LNCaP clone FGC (cell line): ENCODE measurements around the gene BCAR1.

Experiments used
- DNase-seq: peaks from one replicate; pipeline ENCODE4 v3.0.0-alpha.2; 2011; ENCODE audit warnings: low read depth
- H3K4me3 ChIP-seq: 2 replicates; pipeline ENCODE4 v1.5.1; 2011; ENCODE audit warnings: mild to moderate bottlenecking, low read depth, low read length, control low read depth
- CTCF ChIP-seq: IDR thresholded peaks from 2 replicates; pipeline ENCODE4 v1.5.1; 2012; ENCODE audit warnings: mild to moderate bottlenecking; ENCODE audit not compliant: control insufficient read depth, insufficient read depth; ENCODE audit errors: extremely low read depth

BCAR1 gene, protein sequence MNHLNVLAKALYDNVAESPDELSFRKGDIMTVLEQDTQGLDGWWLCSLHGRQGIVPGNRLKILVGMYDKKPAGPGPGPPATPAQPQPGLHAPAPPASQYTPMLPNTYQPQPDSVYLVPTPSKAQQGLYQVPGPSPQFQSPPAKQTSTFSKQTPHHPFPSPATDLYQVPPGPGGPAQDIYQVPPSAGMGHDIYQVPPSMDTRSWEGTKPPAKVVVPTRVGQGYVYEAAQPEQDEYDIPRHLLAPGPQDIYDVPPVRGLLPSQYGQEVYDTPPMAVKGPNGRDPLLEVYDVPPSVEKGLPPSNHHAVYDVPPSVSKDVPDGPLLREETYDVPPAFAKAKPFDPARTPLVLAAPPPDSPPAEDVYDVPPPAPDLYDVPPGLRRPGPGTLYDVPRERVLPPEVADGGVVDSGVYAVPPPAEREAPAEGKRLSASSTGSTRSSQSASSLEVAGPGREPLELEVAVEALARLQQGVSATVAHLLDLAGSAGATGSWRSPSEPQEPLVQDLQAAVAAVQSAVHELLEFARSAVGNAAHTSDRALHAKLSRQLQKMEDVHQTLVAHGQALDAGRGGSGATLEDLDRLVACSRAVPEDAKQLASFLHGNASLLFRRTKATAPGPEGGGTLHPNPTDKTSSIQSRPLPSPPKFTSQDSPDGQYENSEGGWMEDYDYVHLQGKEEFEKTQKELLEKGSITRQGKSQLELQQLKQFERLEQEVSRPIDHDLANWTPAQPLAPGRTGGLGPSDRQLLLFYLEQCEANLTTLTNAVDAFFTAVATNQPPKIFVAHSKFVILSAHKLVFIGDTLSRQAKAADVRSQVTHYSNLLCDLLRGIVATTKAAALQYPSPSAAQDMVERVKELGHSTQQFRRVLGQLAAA

GRCh38 chr16:75251280-75252048, at the start of gene BCAR1:
Gene BCAR1, minus strand, starts transcription at chr16:75251624. Its CDS starts 142 bp downstream, at chr16:75251482.
- TF ChIP-seq CTCF = 0 out of 2 replicates have a peak, but pooled peaks have one; percentile 8
- peak; percentile 89 for DNase-seq
- H3K4me3 ChIP-seq = peak within 1 kb of the TSS; percentile 77

GRCh38 chr16:75298267-75298666, 46.8 kb upstream of the BCAR1 start:
- no peak for DNase-seq
- TF ChIP-seq CTCF = no peak
- H3K4me3 ChIP-seq = no peak overlapping the region

- no peak overlapping the region for H3K4me3 ChIP-seq
- TF ChIP-seq CTCF = no peak
- no peak for DNase-seq
Observed at GRCh38 chr16:75296606-75297005, 45.2 kb upstream of the BCAR1 start.

- no peak for DNase-seq
- no peak overlapping the region for H3K4me3 ChIP-seq
- no peak for TF ChIP-seq CTCF
Observed at GRCh38 chr16:75294773-75295459, 43.5 kb upstream of the BCAR1 start.

DNA sequence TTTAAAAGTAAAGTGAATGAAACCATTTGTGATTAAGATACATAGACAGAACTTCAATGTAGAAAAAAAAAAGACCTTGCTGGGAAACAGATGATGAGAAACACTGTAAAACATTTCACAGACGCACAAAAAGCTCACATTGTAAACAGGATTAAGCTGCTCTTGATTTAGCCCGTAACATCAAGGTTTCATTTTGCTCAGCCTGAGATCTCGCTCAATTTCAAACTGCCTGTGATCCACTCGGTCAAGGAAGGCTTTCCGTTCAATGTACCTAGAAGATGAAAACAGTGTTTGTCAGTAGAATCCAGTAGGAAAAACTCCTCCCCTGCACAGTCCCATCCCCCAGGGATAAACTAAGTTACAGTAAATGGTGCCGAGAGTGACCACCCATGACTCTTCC, 42.3 kb upstream of the BCAR1 start:
- DNase-seq = no peak
- no peak overlapping the region for H3K4me3 ChIP-seq
- no peak for TF ChIP-seq CTCF

DNA sequence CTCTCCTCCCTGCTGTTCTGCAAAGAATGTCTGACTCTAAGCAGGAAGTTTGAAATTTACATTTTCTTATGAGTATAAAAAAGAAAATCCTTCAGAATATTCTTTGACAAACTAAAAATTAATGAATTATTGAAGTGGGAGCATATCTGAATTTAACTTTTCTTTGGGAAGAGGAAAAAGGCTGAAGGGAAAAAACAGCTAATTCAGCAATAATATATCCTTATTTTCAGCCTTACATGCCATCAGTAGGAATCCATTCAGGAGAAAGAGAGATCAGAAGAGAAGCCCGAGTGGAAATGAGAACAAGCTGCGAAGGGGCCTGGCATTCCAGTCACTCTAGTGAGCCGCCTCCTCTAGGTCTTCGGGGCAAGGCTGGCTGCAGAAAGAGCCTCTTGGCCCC, 41.7 kb upstream of the BCAR1 start:
- no peak overlapping the region for H3K4me3 ChIP-seq
- TF ChIP-seq CTCF = no peak
- no peak for DNase-seq
